HepG2 (cell line): ENCODE results near the gene NRL. TPM values are rescaled to one million over a fixed set of nuclear protein-coding genes. Genes with fewer than 3 reads are reported as not detected.

ENCODE experiments used
- CAMTA2 ChIP-seq: sonication (generic); formaldehyde crosslinking; IDR thresholded peaks from 2 replicates; pipeline ENCODE4 v1.4.0; 2020; ENCODE audit warnings: mild to moderate bottlenecking, missing genetic modification reagents, borderline replicate concordance
- EZH2 ChIP-seq: conservative IDR thresholded peaks from 2 replicates; pipeline ENCODE4 v1.6.1; 2012; ENCODE audit warnings: mild to moderate bottlenecking, low read depth, low read length, moderate library complexity
- FOSL1 ChIP-seq: sonication (generic); formaldehyde crosslinking; IDR thresholded peaks from 2 replicates; pipeline ENCODE4 v1.9.0; 2021; ENCODE audit warnings: missing genetic modification reagents, borderline replicate concordance
- FOXM1 ChIP-seq: sonication (generic); formaldehyde crosslinking; IDR thresholded peaks from 2 replicates; pipeline ENCODE4 v1.5.0; 2020; ENCODE audit warnings: missing genetic modification reagents
- IKZF5 ChIP-seq: IDR thresholded peaks from 2 replicates; pipeline ENCODE4 v1.6.1; 2018; ENCODE audit warnings: missing genetic modification reagents, mild to moderate bottlenecking, missing compliant biosample characterization
- TMF1 ChIP-seq: sonication (generic); formaldehyde crosslinking; IDR thresholded peaks from 2 replicates; pipeline ENCODE4 v1.8.1; 2022; ENCODE audit warnings: low read depth, missing genetic modification reagents
- ZBTB42 ChIP-seq: sonication (generic); formaldehyde crosslinking; IDR thresholded peaks from 2 replicates; pipeline ENCODE4 v1.5.0; 2020; ENCODE audit warnings: mild to moderate bottlenecking, missing genetic modification reagents
- ZNF547 ChIP-seq: sonication (generic); formaldehyde crosslinking; IDR thresholded peaks from 2 replicates; pipeline ENCODE4 v1.5.1; 2020; ENCODE audit warnings: mild to moderate bottlenecking, missing genetic modification reagents
- ZNF570 ChIP-seq: sonication (generic); formaldehyde crosslinking; IDR thresholded peaks from 2 replicates; pipeline ENCODE4 v1.4.0; 2020; ENCODE audit warnings: mild to moderate bottlenecking, missing genetic modification reagents, borderline replicate concordance
- ZNF615 ChIP-seq: sonication (generic); formaldehyde crosslinking; IDR thresholded peaks from 2 replicates; pipeline ENCODE4 v1.5.0; 2020; ENCODE audit warnings: mild to moderate bottlenecking, missing genetic modification reagents, borderline replicate concordance
- ZNF639 ChIP-seq: conservative IDR thresholded peaks from 2 replicates; pipeline ENCODE4 v1.6.1; 2018; ENCODE audit warnings: missing genetic modification reagents
- polyA plus RNA-seq, 8 experiments: library from polyadenylated mRNA; depleted of rRNA in 3 of 8; stranded (reverse) in 7 of 8; unstranded in 1 of 8; fragments of >200 nt; fragmentation: Illumina TruSeq in 4 of 8; extraction: Trizol in 4 of 8; gene quantifications; 2 replicates each; pipeline versions ENCODE4 v1.2.1 to v1.2.3, GENCODE V29; 2011 to 2016; ENCODE audit warnings: low read depth in 4 of 8, missing spikeins in 1 of 8, mixed read lengths in 1 of 8; ENCODE audit not compliant: insufficient read depth in 1 of 8
- total RNA-seq, 5 experiments: library from RNA; depleted of rRNA; stranded (reverse); fragments of >200 nt; fragmentation: Illumina TruSeq; extraction: Trizol; gene quantifications; 2 replicates each; pipeline ENCODE4 v1.2.3, GENCODE V29; 2016; ENCODE audit warnings: low read depth in 1 of 5

The NRL gene
- total and polyA plus RNA-seq, 2 of the 13 experiments (the other 11 are each of a cell fraction or from before 2014, with no cell fraction given) = 2.5 to 4.7 TPM

GRCh38 chr14:24037658-24038037 is 77.1 kb downstream of the NRL start (continued):
- TF ChIP-seq IKZF5 (CRISPR knock-in tag) (no peak), ZNF639 (CRISPR knock-in tag) (no peak), ZNF570 (no peak), ZNF615 (CRISPR knock-in tag) (no peak), ZBTB42 (CRISPR knock-in tag) (no peak), FOXM1 (CRISPR knock-in tag) (no peak), ZNF547 (CRISPR knock-in tag) (no peak), FOSL1 (CRISPR knock-in tag) (no peak), EZH2 (no peak), CAMTA2 (CRISPR knock-in tag) (no peak), TMF1 (CRISPR knock-in tag) (no peak)
